Tibial nerve (tissue), 4 donors: ENCODE results near the gene PCED1A.

Source experiments
- EP300 ChIP-seq, 2 donors: sonication (generic); formaldehyde crosslinking; IDR thresholded peaks; one replicate each; pipeline ENCODE4 v1.6.1; 2017; ENCODE audit warnings: antibody characterized with exemption in 2 of 2, mild to moderate bottlenecking in 1 of 2
- POLR2A ChIP-seq, 2 donors: fragments of 450-650 bp; IDR thresholded peaks; one replicate each; pipeline ENCODE4 v1.6.1; 2017; ENCODE audit warnings: antibody characterized with exemption in 2 of 2, mild to moderate bottlenecking in 2 of 2, moderate library complexity in 2 of 2
- TF ChIP-seq, protein P1 (sequence below), 5 experiments: fragments of 200-600 bp in 3 of 5; fragments of 450-650 bp in 2 of 5; sonication (generic) in 3 of 5; IDR thresholded peaks; one replicate each; pipeline ENCODE4 v1.5.1; 2016 to 2019; ENCODE audit warnings: antibody characterized with exemption in 5 of 5, mild to moderate bottlenecking in 3 of 5, moderate library complexity in 2 of 5

DNA sequence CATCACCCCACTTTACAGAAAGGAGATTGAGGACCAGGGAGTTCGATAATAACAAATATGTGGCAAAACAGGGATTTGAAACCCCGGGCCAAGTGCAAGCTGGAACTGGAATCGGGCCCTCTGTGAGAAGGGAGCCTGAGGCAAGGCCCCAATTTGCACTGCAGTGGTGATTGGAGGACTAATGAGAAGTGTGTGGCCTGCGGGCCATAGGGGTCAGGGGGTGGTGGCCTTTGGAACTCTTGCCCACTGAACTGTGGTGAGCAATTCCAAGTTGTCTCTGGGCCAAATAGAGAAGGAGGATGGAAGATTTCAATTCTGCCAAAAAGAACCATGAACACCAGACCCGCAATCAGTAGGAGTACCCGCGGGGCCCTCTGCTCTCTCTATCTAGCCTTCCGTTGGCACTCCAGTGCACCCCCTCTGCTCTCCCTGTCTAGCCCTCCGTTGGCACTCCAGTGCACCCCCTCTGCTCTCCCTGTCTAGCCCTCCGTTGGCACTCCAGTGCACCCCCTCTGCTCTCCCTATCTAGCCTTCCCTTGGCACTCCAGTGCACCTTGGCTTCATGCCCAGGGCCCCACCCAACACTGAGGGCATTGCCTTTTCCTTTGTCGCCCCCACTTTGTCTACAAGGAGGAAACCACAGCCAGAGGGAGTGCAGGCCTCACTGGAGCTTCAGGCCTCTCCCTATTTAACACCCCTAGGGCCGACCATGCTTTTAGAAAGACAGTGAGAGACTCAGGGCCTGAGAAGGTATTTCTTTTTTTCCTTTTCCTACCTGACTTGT lies 26.8 kb upstream of the PCED1A start:
- TF ChIP-seq, protein P1, sequence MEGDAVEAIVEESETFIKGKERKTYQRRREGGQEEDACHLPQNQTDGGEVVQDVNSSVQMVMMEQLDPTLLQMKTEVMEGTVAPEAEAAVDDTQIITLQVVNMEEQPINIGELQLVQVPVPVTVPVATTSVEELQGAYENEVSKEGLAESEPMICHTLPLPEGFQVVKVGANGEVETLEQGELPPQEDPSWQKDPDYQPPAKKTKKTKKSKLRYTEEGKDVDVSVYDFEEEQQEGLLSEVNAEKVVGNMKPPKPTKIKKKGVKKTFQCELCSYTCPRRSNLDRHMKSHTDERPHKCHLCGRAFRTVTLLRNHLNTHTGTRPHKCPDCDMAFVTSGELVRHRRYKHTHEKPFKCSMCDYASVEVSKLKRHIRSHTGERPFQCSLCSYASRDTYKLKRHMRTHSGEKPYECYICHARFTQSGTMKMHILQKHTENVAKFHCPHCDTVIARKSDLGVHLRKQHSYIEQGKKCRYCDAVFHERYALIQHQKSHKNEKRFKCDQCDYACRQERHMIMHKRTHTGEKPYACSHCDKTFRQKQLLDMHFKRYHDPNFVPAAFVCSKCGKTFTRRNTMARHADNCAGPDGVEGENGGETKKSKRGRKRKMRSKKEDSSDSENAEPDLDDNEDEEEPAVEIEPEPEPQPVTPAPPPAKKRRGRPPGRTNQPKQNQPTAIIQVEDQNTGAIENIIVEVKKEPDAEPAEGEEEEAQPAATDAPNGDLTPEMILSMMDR (IDR thresholded peaks at IDR 0.05) = no peak
- no peak for TF ChIP-seq POLR2A (IDR thresholded peaks at IDR 0.05)
- no peak for TF ChIP-seq EP300 (IDR thresholded peaks at IDR 0.05)
